ENCODE results near the gene ZNF555. TPM values are rescaled to one million over a fixed set of nuclear protein-coding genes. Genes with fewer than 3 reads are reported as not detected.

Gene ZNF555
- total and polyA plus RNA-seq, 9 of the 15 experiments (the other 6 are each of a cell fraction or from before 2014, with no cell fraction given): 2.0 to 6.7 (median 5.4) TPM

DNA sequence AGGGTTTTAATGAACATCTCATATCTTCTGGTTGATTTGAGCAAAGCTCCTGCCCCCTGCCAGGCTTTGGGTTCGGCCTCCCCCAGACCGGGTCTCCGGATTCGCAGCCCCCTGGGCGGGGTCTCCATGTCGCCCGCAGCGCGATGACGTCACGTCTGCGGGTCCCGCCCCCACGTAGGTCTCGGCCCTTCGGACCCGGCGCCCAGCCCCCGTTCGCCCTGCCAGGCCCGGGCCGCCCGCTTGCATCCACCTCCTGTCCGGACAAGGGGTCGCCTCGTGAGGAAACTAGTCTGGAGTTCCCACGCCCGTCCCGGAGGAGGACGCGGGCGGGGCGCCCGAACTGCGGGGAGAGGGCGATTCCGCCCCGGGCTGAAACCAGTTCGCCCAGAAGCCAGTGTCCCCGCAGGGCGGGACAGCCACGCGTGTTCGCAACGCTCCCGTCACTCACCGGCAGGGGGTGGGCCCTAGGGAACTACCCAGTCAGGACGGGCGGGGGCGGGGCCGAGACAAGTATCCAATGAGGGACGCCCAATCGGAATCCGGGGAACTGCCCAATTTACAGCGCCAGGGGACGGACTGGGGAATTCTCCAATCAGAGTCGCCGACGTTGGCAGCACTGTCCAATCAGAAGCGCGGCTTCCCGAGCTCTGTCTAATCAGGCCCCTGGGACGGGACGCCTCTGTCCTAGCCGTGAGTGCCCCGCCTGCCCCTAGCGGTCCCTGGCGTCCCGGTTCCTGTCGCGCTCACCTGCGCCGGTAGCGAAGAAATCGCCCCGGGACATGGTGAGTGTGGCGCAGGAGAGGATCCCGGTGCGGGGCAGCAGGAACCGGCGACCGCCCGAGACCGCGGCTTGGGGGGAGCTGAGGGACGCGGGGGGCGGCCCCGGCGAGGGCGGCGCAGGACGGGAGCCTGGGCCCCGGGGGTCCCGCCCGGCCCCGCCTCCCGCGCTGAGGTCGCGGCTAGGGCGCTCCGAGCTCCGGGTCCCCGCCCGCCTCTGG is at the start of gene ZNF555 (continued):
- TF ChIP-seq ZNF518B (CRISPR knock-in tag; IDR thresholded peaks at IDR 0.05) (no peak), SMARCC2 (IDR thresholded peaks at IDR 0.05; ENCODE audit: low read depth) (no peak), TGIF2 (CRISPR knock-in tag; IDR thresholded peaks at IDR 0.05) (no peak), ILK (tag; IDR thresholded peaks at IDR 0.05; ENCODE audit: borderline replicate concordance, low read depth) (no peak), E2F4 (CRISPR knock-in tag; IDR thresholded peaks at IDR 0.05; ENCODE audit: low read depth) (no peak), XRCC4 (IDR thresholded peaks at IDR 0.05; ENCODE audit: extremely low read depth, insufficient read depth, insufficient read length) (no peak), SNRNP70 (optimal IDR thresholded peaks at IDR 0.05; ENCODE audit: low read depth, low read length) (no peak), TCF7L2 (IDR thresholded peaks at IDR 0.05; ENCODE audit: low read depth, low read length) (no peak), ZNF561 (CRISPR knock-in tag; conservative IDR thresholded peaks at IDR 0.05) (no peak), ZBTB17 (CRISPR knock-in tag; IDR thresholded peaks at IDR 0.05) (no peak), SP2 (IDR thresholded peaks at IDR 0.05; ENCODE audit: extremely low read depth, low read depth, low read length, poor library complexity, severe bottlenecking) (peak; percentile 78), SOX6 (IDR thresholded peaks at IDR 0.05) (no peak), KDM2B (CRISPR knock-in tag; IDR thresholded peaks at IDR 0.05) (peak; percentile 82; the same call in 1 of the 2 replicates), CREB3 (tag; conservative IDR thresholded peaks at IDR 0.05; ENCODE audit: low read depth) (0 out of 2 replicates have a peak, but pooled peaks have one; percentile 42), HDAC1 (IDR thresholded peaks at IDR 0.05) (peak in 1 of 2 experiments; percentile 98; a peak in 2 of 4 replicates)
- TF ChIP-seq, protein P1, sequence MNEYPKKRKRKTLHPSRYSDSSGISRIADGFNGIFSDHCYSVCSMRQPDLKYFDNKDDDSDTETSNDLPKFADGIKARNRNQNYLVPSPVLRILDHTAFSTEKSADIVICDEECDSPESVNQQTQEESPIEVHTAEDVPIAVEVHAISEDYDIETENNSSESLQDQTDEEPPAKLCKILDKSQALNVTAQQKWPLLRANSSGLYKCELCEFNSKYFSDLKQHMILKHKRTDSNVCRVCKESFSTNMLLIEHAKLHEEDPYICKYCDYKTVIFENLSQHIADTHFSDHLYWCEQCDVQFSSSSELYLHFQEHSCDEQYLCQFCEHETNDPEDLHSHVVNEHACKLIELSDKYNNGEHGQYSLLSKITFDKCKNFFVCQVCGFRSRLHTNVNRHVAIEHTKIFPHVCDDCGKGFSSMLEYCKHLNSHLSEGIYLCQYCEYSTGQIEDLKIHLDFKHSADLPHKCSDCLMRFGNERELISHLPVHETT (CRISPR knock-in tag; conservative IDR thresholded peaks at IDR 0.05 in 1 of 2, IDR thresholded peaks at IDR 0.05 in 1 of 2): peak in 1 of 2 experiments; percentile 78; a peak in 2 of 4 replicates

Measured in K562 (cell line).